SIG-M5 (cell line): ENCODE measurements around the gene GRK5.

Source experiments
- DNase-seq: peaks from one replicate; lab custom pipeline; 2025; lab: John Stamatoyannopoulos, UW

GRK5 gene

GRCh38 chr10:119297207-119297968 lies 90.0 kb downstream of the GRK5 start:
- DNase-seq = no peak

GRCh38 chr10:119298810-119299209 lies 91.4 kb downstream of the GRK5 start:
- DNase-seq = no peak

- no peak for DNase-seq
Measured at GRCh38 chr10:119299531-119299930, 92.2 kb downstream of the GRK5 start.

DNA sequence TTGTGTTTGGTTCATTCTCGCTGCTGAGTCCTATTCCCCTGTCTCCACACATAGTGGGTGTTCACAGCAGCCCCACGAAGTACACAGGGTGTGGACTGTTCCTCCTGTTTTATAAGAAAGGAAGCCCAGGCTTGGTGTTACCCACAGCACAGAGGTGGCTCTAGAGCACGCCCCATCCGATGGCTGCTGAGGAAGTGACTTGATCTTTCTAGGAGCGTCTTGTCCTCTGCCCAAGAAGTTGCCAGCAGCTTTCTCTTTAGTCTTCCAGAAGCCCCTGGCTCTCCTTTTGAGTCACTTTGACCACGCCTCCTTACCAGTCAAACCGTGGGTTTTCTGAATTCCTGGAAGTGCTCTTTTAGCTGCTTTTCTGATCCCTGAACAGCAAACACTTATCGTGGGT lies 94.0 kb downstream of the GRK5 start:
- DNase-seq = no peak

DNA sequence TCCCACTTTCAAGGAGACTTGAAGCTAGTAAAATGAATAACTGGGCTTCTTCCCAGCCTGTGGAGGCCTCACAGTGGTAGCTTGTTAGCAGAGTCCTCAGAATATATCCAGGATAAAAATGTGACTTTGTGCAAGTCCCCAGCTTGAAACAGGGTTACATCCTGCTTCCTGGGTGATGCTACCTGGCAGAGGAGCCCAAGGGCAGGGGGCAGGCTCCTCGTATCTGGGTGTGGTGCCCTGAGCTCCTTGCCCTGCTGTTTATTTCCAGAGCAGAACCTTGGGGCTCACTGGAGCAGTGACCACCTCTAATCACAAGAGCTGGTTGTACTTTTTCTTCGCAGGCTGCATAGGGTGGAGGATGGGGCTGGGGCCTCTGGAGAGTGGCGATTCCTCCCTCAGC lies 94.8 kb downstream of the GRK5 start:
- DNase-seq = no peak

- no peak for DNase-seq
Measured at GRCh38 chr10:119302591-119303253, 95.4 kb downstream of the GRK5 start.

GRCh38 chr10:119303886-119304285 lies 96.5 kb downstream of the GRK5 start:
- no peak for DNase-seq

DNA sequence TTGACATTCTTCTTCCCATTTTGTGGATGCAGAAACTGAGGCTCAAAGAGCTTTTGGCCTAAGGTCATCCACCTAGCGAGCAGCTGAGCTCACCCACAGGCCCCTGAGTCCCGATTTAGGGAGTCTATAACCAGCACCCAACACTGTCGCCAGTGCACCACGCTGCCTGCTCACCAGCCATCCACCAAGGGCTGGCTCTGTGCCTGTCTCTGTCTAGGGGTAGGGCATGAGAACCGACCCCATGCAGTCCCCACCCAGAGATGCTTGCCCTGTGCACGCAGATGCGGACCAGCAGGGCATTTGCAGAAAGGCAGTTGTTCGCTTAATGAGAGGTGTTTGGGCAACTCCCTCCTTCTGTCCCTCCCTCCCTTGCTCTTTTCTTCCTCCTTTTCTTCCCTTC lies 97.2 kb downstream of the GRK5 start:
- no peak for DNase-seq

- peak; percentile 60 for DNase-seq
Measured at GRCh38 chr10:119305860-119306513, 98.6 kb downstream of the GRK5 start.

- no peak for DNase-seq
Measured at GRCh38 chr10:119306514-119306951, 99.2 kb downstream of the GRK5 start.

DNA sequence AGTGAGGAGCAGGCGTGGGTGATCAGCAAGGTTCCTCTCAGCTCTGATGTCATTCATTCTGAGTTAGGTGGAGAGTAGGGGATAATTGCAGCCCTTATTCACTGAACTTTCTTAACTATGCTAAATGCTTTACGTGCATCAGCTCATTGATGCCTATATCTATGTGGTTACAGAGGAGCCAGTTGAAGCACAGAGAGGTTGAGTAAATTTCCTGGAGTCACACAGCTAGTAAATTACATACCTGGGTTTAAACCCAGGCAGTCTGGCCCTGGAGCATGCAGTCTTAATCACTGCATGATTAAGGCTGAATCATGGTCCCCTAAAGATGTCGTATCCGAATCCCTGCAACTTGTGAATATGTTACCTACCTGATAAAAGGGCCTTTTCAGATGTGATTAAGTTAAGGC lies 99.6 kb downstream of the GRK5 start:
- DNase-seq = no peak

GRCh38 chr10:119308089-119308488 lies 100.7 kb downstream of the GRK5 start:
- no peak for DNase-seq

- DNase-seq = no peak
Measured at GRCh38 chr10:119308551-119309422, 101.4 kb downstream of the GRK5 start.

DNA sequence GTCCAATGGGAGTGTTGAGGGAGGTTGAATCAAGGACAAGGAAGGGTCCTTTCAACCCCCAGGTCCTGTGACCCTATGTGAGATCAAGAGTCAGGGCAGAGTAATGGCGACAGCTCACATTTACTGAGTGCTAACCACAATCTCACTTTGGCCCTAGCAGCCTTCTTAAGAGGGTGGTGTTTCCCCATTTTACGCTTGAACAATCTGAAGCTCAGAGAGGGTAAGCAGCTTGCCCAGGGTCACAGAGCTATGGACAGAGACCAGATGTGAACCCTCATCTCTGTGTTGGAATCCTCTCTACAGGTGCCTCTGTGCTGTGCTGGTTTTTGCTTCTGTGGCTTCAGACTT lies 102.0 kb downstream of the GRK5 start:
- no peak for DNase-seq

DNA sequence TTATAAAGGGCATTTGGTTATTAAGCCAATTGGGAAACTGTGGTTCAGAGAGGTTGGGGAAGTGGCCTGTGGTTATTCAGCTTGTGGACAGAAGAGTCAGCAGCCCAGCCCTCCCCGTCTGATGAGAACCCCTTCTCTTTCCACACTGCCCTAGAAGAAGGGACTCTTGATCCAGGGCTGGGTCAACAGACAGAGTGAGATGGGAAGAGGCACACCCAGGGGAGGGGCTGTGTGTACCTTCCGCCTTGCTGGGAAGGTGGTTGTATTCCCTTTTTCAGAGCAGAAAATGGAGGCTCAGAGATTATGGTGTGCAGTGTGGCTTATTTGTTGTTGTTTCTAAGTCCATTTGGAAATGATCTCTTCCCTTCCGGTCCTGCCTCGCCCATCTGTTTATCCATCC lies 103.4 kb downstream of the GRK5 start:
- no peak for DNase-seq

GRCh38 chr10:119312241-119312640 lies 104.9 kb downstream of the GRK5 start:
- DNase-seq = no peak

DNA sequence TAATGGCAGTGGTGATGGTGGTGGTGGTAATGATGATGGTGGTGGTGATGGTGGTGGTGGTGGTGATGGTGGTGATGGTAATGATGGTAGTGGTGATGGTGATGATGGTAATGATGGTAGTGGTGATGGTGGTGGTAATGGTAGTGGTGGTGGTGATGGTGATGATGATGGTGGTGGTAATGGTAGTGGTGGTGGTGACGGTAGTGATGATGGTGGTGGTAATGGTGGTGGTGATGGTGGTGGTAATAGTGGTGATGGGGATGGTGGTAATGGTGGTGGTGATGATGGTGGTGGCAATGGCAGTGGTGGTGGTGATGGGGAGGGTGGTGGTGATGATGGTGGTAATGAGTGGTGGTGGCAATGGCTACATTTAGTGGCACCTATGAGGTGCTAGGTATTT lies 105.7 kb downstream of the GRK5 start:
- DNase-seq = no peak

DNA sequence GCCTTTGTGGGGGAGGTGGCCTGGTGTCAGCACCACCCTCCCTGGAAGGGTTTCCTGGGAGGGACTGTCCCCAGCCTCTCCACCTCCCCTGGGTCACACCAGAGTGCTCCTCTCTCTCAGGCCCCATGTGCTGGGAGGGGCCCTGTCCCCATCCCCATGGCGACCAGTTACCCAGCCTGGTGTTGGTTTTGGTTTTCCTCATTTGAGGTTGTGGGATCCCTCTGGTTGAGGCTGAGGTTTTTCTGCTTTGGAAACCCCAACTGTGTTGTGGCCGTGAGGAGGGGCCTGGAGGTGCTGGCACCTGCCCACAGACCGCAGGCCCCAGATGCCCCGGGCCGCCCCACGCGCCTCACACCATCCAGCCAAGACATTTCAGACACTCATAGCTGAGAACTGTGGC lies 106.3 kb downstream of the GRK5 start:
- DNase-seq = no peak

- no peak for DNase-seq
Measured at GRCh38 chr10:119314061-119314460, 106.7 kb downstream of the GRK5 start.

GRCh38 chr10:119314486-119314885 lies 107.1 kb downstream of the GRK5 start:
- no peak for DNase-seq

DNA sequence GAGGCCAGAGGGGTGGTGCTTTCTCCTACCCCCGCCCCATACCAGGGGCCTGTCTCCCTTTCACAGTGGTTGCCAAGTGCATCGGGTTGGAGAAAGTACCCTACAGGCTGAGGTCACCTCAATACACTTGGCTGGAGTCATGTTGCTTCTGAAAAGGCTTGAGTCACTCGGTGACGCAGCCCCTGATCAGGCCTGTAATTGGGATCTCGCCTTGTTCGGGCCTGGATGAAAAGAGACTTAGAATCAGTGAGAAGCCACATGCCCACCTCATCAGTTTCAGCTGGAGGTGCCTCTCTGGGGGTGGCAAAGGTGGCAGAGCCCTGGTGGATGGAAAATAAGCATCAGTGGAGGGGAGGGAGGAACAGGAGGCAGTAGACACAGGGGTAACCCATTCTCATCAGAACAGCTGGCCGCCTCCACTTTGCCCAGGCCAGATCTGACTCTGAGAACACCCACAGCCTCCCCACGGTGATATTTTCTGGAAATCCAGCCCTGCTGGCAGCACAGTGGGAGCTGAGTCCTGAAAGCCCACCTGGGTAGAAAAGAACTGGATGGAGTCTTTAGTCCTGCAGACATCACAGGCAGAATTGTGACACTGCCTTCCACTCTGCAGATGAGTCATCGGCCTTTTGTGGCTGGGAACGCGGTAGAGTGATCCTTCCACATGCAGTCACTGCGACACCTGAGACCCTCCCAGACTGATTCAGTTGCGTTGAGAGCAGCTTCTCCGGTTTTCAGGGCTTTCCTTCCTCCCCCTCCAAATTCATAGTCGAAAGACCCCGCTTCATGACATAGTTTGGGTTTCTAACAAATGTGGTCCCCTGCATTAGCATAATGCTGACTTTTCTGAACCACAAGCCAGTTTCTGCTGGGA lies 108.0 kb downstream of the GRK5 start:
- DNase-seq = no peak
